Measurements from ENCODE around the gene NAGS.
"Not testable (repeated sequence)": the region's sequence is repeated elsewhere in the genome, so short reads cannot be mapped to it uniquely, and the experiment has no call there.

NAGS gene

GRCh38 chr17:43966276-43966675 is 38.1 kb upstream of the NAGS start:
- DNase-seq: no peak
- Histone ChIP-seq H3K4me3 (ENCODE audit: low read depth, low read length) (no peak overlapping the region), H3K27ac (no peak overlapping the region), H3K27me3 (replicated peaks) (no peaks in the 10 kb centered on the region), H3K36me3 (replicated peaks) (no peaks in the 10 kb centered on the region)
- in situ Hi-C loops (cut with HindIII; ENCODE audit: low pct_ligation_motif_present, low sequenced_read_pairs): no loop called here
- no peak for TF ChIP-seq CTCF (IDR thresholded peaks at IDR 0.05; ENCODE audit: low read depth, low read length, missing control alignments)

- in situ Hi-C loops (cut with HindIII; ENCODE audit: low pct_ligation_motif_present, low sequenced_read_pairs): no loop called here
- no peaks in the 10 kb centered on the region for H3K36me3 ChIP-seq (replicated peaks)
- H3K27ac ChIP-seq: no peak overlapping the region
- H3K27me3 ChIP-seq (replicated peaks): no peaks in the 10 kb centered on the region
- DNase-seq: no peak
- H3K4me3 ChIP-seq (ENCODE audit: low read depth, low read length): no peak overlapping the region
- TF ChIP-seq CTCF (IDR thresholded peaks at IDR 0.05; ENCODE audit: low read depth, low read length, missing control alignments): no peak
These were observed 37.1 kb upstream of the NAGS start for GRCh38 chr17:43967251-43967875.

GRCh38 chr17:43970366-43970765 is 34.1 kb upstream of the NAGS start:
- DNase-seq: no peak
- Histone ChIP-seq H3K27me3 (replicated peaks) (peaks cover 15% of the 10 kb centered on the region), H3K27ac (no peak overlapping the region), H3K36me3 (replicated peaks) (no peaks in the 10 kb centered on the region), H3K4me3 (ENCODE audit: low read depth, low read length) (no peak overlapping the region)
- in situ Hi-C loops (cut with HindIII; ENCODE audit: low pct_ligation_motif_present, low sequenced_read_pairs): no loop called here
- no peak for TF ChIP-seq CTCF (IDR thresholded peaks at IDR 0.05; ENCODE audit: low read depth, low read length, missing control alignments)

- H3K36me3 ChIP-seq (replicated peaks); in situ Hi-C loops (cut with HindIII; ENCODE audit: low pct_ligation_motif_present, low sequenced_read_pairs); H3K4me3 ChIP-seq (ENCODE audit: low read depth, low read length); DNase-seq; H3K27ac ChIP-seq: not testable (repeated sequence)
- peaks cover 15% of the 10 kb centered on the region for H3K27me3 ChIP-seq (replicated peaks)
These were observed 33.0 kb upstream of the NAGS start for GRCh38 chr17:43971436-43971835.

GRCh38 chr17:43972444-43973212 is 31.8 kb upstream of the NAGS start:
- H3K4me3 ChIP-seq (ENCODE audit: low read depth, low read length); in situ Hi-C loops (cut with HindIII; ENCODE audit: low pct_ligation_motif_present, low sequenced_read_pairs): not testable (repeated sequence)

GRCh38 chr17:43974382-43975266 is 29.8 kb upstream of the NAGS start:
- H3K4me3 ChIP-seq (ENCODE audit: low read depth, low read length): no peak overlapping the region
- peaks cover 29% of the 10 kb centered on the region for H3K27me3 ChIP-seq (replicated peaks)
- no peak for TF ChIP-seq CTCF (IDR thresholded peaks at IDR 0.05; ENCODE audit: low read depth, low read length, missing control alignments)
- in situ Hi-C loops (cut with HindIII; ENCODE audit: low pct_ligation_motif_present, low sequenced_read_pairs): no loop called here
- H3K36me3 ChIP-seq (replicated peaks): no peaks in the 10 kb centered on the region
- H3K27ac ChIP-seq: no peak overlapping the region
- no peak for DNase-seq

More at GRCh38 chr17:43972444-43973212, 31.8 kb upstream of the NAGS start:
- peaks cover 18% of the 10 kb centered on the region for H3K27me3 ChIP-seq (replicated peaks)
- H3K36me3 ChIP-seq (replicated peaks); H3K27ac ChIP-seq; DNase-seq: not testable (repeated sequence)

Data from brain microvascular endothelial cell (primary cell).